Measurements from ENCODE around the gene TEC. TPM values are rescaled to one million over a fixed set of nuclear protein-coding genes. Genes with fewer than 3 reads are reported as not detected.
"Not testable (repeated sequence)": the region's sequence is repeated elsewhere in the genome, so short reads cannot be mapped to it uniquely, and the experiment has no call there.

Gene TEC
- total RNA-seq, 1 donor from 2014 or later = 1.6 TPM

GRCh38 chr4:48173056-48173991 is 96.3 kb downstream of the TEC start:
- DNase-seq (ENCODE audit: low spot score in 2 of 2) (no peak), FAIRE-seq (no peak)

DNA sequence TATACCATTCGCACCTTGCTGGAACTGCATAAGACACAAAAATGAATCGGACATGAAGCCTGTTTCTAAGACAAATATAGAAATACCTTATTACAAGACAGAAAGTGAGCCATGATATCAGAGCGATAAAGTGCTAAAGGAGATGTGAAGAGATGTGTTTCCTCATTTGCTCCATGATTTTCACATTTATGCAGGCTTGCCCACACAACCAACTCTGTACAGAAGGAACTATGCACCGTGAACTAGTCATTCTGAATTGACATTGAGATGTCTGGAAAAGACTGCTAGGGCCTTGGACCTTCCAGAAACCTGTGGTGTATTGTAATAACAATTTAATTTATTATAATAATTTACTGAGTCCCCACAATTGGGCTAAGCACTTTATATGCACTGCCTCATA is 97.0 kb downstream of the TEC start:
- no peak for FAIRE-seq
- no peak for DNase-seq (ENCODE audit: low spot score in 2 of 2)

DNA sequence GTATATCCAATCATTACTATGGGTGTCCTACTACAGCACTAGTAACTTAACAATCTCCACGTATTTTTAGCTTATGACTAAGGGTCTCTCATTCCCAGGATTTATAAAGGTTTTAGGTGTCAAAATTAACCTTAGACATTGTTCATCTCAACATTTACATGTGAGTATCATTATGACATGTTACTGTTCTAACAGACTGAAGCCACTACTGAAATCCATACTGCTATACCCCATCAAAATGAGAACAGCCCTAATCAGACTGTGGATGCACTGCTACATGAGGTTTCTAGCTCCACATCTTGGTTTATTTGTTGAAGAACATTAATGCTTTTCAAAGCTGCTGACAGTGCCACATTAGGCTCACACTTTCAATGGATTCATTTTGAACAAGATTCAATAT is 100.0 kb downstream of the TEC start:
- FAIRE-seq = no peak
- DNase-seq (ENCODE audit: low spot score in 2 of 2) = no peak

DNA sequence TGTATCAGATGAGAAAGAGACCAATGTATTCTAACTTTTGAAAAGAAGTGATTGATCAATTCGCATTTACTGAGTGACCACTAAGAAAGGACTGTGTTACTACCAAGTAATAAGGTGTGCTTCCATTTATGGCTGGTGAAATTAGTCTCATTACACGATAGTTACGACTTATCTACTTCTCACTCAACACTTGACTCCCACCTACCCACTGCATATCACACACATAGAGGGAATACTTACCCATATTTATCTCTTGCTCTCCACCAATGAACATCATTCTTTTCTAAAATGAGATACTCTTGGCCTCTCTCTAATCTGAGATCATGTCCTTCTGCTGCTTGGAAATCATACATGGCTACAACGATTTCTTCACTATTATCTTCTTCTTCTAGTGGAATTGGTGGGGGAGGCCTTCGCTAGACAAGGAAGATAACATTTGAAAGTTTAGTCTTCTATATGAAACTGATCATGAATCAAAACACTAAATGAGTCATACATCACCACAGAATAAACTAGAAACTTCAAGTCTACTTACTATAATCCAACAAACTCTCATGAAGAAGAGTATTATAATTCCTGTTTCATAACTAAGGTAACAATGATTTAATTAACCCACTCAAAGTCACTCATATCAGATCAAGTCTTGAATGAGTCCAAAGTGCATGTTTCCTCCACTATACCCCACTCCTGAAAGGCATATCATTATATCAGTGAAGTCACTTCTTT is 101.9 kb downstream of the TEC start:
- DNase-seq (ENCODE audit: low spot score in 2 of 2) (no peak), FAIRE-seq (no peak)

DNA sequence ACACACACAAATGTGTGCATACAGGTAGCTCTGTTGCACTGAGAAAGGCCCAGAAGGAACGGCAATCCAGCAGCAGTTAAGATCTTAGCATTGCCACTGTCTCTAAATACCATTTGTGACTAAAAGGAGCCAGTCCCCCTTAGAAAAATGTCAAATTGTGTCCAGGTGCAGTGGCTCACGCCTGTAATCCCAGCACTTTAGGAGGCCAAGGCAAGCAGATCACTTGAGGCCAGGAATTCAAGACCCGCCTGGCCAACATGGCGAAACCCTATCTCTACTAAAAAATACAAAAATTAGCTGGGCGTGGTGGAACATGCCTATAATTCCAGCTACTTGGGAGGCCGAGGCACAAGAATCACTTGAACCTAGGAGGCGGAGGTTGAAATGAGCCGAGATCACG is 105.1 kb downstream of the TEC start:
- DNase-seq (ENCODE audit: low spot score in 2 of 2); FAIRE-seq: not testable (repeated sequence)

DNA sequence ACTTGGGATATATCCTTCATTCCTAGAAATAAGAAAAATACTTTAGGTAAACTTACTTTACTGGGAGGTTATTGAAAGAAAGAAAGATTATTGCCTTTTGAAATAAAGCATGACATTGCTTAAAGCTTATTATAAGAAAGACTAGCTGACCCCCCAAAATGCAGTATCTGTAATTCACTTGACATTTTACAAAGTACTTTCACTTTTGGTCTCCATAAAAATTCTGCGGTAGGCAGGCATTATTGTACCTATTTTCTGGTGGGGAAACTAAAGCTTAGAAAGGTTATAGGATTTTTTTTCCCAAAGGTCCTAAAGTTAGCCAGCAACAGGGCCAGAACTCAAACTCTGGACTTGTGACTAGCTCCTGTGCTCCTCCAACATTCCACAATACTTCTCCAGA is 105.9 kb downstream of the TEC start:
- FAIRE-seq (no peak), DNase-seq (ENCODE audit: low spot score in 2 of 2) (no peak)

DNA sequence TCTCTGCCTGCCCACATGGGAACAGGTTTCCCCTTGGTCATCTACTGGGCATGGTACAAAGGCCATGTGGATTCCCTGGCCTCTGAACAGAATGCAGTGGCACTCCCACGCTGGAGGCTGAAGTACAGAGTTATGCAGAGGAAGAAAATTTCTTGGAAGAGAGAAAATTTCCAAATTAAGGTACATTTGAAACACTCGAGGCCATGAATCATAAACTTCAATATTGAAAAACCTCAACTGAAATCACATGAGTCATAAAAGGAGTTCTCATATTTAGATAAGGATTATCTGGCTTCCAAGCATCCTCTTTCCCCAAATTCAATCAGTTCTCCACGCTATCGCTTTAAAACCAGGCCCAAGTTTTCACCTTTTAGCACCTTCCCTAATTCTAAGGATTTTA is 107.5 kb downstream of the TEC start:
- no peak for FAIRE-seq
- DNase-seq (ENCODE audit: low spot score in 2 of 2) = no peak

- DNase-seq (ENCODE audit: low spot score in 2 of 2) = no peak
- no peak for FAIRE-seq
These were observed 112.4 kb downstream of the TEC start for GRCh38 chr4:48157271-48157670.

DNA sequence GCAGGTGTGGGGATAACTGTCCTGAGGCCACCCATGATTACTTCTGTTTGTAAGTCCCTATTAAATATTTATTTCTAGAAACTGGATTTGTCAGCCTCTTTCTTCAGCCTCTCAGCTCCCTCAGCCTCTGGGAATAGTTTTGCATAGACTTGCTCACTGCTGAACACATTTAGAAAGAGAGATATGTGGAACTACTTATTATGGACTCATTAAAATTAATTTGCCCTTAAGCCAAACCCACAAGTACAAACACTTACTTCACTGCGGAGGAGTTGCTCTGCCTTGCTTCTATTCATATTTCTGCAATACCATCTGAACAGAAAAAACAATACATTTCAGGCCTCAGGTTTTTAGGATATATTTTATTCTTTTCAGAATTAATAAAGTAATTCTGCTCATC is 113.2 kb downstream of the TEC start:
- FAIRE-seq = no peak
- DNase-seq (ENCODE audit: low spot score in 2 of 2) = no peak

DNA sequence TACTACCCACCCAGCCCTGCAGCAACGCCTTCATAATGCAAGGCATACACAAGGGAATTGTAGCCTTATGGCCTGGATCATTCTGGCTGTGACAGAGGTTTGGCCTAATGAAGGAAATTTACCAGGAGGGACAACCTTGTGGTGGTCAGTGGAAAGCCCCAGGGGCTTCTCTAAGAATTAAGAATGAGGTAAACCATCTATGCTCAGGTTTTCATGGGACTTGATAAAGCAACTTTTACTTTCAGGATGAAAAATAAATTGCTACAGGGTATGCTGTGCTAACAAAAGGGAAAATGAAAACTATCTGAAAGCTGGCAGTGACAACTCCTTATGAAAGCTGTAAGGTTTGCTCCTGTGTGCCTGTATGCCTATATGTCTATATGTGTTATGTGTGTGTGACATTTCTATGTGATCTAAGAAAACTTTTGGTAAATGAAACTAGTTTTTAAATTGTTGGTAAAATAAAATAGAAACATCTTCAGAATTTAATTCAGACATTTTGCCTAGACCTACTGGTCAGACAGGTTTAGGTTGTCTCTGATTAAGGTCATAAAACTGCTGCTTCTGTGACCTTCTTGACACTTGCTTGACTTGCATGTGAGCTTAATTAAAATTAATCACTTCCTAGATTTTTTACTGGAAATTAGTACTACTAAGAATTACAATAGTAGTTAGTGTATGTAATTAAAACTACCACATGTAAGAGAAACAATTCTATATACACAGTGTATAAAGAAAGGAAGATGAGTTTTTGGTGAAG is 115.7 kb downstream of the TEC start:
- no peak for DNase-seq (ENCODE audit: low spot score in 2 of 2)
- no peak for FAIRE-seq

DNA sequence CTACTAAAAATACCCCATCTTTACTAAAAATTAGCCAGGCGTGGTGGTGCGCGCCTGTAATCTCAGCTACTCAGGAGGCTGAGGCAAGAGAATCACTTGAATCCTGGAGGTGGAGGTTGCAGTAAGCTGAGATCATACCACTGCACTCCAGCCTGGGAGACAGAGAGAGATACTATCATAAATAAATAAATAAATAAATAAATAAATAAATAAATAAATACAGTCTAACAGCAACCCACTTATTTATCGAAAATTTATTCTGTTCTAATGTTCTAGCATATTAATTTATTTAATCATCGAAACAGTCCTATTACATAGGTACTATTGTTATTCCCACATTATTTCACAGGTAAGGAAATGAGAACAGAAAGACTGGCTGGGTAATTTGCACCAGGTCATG is 117.4 kb downstream of the TEC start:
- FAIRE-seq (no peak), DNase-seq (ENCODE audit: low spot score in 2 of 2) (no peak)

DNA sequence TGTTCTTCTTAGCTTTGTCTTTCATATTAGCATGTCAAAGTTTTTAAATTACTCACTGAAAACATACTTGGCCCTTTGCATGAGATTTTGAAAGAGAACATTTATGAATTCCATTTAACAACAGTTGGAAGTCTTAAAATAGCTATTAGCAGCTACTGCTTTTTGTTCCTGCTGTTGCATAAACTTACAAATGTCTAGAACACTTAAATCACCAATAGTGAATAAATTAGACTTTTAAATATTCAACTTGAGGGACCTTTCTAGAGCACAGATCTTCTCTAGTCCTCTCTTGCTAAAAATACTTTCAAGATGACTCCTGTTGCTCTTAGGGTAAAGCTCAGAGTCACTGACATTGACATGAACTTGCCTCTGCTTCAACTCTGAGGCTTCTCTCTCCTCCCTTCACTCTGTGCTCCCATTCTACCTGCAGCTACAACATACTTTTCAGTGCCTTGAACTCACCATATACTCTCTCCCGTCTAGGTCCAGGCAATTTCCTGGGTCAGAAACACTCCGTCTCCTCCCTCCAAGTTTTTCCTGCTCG is 119.7 kb downstream of the TEC start:
- no peak for DNase-seq (ENCODE audit: low spot score in 2 of 2)
- no peak for FAIRE-seq

GRCh38 chr4:48147621-48148020 is 122.0 kb downstream of the TEC start:
- FAIRE-seq (no peak), DNase-seq (ENCODE audit: low spot score in 2 of 2) (no peak)

GRCh38 chr4:48141048-48141447 is 128.6 kb downstream of the TEC start:
- FAIRE-seq = peak; percentile 83
- peak in 1 of 2 donors; percentile 36 for DNase-seq (ENCODE audit: low spot score in 2 of 2)

GRCh38 chr4:48139691-48140090 is 129.9 kb downstream of the TEC start:
- FAIRE-seq (no peak), DNase-seq (ENCODE audit: low spot score in 2 of 2) (no peak)

- FAIRE-seq (no peak), DNase-seq (ENCODE audit: low spot score in 2 of 2) (no peak)
These were observed 130.7 kb downstream of the TEC start for GRCh38 chr4:48138936-48139335.

DNA sequence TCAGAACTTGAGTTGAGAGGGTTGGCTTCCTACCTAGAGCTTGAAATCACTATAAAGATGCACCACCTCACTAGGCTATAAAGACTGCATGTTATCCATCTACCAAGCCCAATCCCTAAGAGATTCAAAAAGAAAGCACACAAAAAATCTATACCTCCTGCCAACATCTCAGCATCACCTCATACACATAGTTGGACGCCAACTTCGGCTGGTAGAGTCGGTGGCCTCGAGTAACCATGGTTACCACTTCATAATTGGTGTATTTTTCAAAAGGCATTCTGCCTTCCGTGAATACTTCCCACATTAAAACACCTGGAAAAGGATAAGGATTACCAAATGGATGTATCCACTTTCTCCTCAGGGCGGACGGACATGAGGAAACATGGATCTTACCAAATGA is 131.1 kb downstream of the TEC start:
- FAIRE-seq (no peak), DNase-seq (ENCODE audit: low spot score in 2 of 2) (no peak)

- DNase-seq (ENCODE audit: low spot score in 2 of 2) (no peak), FAIRE-seq (no peak)
These were observed 131.8 kb downstream of the TEC start for GRCh38 chr4:48137846-48138245.

DNA sequence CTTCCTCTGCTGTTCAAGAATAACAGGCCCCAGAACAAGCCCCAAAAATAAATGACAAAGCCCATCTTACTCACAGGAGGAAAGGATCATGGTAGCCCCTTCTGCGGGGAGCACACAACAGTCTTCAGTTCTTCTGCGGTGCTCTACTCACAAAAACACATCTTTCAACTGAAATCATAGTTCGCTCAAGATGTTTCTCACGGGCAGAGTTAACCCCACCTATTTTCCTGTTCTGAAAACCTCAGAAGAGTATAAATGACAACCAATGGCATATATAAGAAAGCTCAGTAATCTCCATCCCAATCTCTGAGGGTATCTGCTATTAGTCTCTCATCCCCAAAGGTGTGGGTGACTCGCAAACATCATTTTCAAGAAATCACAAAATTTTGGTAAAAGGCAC is 135.6 kb downstream of the TEC start, which contains the start of gene TXK:
TXK (minus strand) TSS at position 170 of the 400 bp plus-strand sequence; CDS start at position 90, 80 bp downstream.
- FAIRE-seq = no peak
- DNase-seq (ENCODE audit: low spot score in 2 of 2) = no peak

- DNase-seq (ENCODE audit: low spot score in 2 of 2) (no peak), FAIRE-seq (no peak)
These were observed 136.0 kb downstream of the TEC start for GRCh38 chr4:48133669-48134068.

DNA sequence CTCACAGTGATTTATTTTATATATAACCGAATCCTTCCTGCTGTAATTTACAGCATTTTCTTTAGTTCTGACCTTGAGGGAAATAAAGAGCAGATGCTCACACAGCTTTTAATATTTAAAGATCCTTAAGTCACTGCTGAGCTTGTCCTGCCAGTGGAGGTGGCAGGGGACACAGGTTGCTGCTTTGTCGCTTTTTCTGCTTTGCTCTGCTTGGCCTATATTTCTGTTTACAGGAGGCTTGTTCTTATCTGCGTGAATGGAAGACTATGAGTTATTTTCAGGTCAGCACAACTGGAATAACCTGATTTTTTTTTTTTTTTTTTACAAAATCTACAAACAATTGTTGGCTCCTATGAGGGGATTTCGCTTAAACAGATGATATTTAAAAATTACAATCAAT is 137.9 kb downstream of the TEC start:
- DNase-seq (ENCODE audit: low spot score in 2 of 2) (no peak), FAIRE-seq (no peak)
